ENCODE results near the gene MSI2. TPM values are rescaled to one million over a fixed set of nuclear protein-coding genes. Genes with fewer than 3 reads are reported as not detected.

The MSI2 gene
- total and polyA plus RNA-seq, 2 donors (not counting 3 experiments of a cell fraction or from before 2014, with no cell fraction given): 20.9 to 59.3 TPM

GRCh38 chr17:57284583-57284982, 28.3 kb downstream of the MSI2 start:
- BruUV-seq (replicated peaks): no TSS peak
- H3K36me3 ChIP-seq (ENCODE audit: control insufficient read depth in 2 of 2, extremely low read depth in 1 of 2, insufficient read depth in 2 of 2, low read length in 2 of 2): peaks cover 0 to 3% of the 10 kb centered on the region in 2 experiments
- no peak overlapping the region for H3K9ac ChIP-seq (replicated peaks; ENCODE audit: extremely low read depth, insufficient read depth, low read length)
- intact Hi-C loops (cut with micrococcal nuclease) (no loop called here), dilution Hi-C loops (cut with MboI; ENCODE audit: extremely low pct_ligation_motif_present, low sequenced_read_pairs) (no loop called here)
- H3K4me3 ChIP-seq (replicated peaks in 1 of 3; ENCODE audit: insufficient read depth in 1 of 3, low read depth in 1 of 3, low read length in 3 of 3): no peak overlapping the region
- POLR2A ChIA-PET: no interaction called here
- H4K20me1 ChIP-seq (replicated peaks; ENCODE audit: control insufficient read depth, extremely low read depth, insufficient read depth, low read length): no peaks in the 10 kb centered on the region
- no peaks in the 10 kb centered on the region for H3K27me3 ChIP-seq (ENCODE audit: control insufficient read depth in 2 of 2, insufficient read depth in 2 of 2, low read length in 2 of 2)
- no peak overlapping the region for H3K27ac ChIP-seq (ENCODE audit: insufficient read depth, low read depth, low read length)
- CTCF ChIA-PET: interaction anchor here (0.7 to 2.2 kb wide), 2 partner anchors 42 to 231 kb away, joined by 3 to 5 read pairs; no protein-coding TSS in a partner anchor
- no peak overlapping the region for H2AFZ ChIP-seq (ENCODE audit: low read depth, low read length)
- TF ChIP-seq GATA2 (IDR thresholded peaks at IDR 0.05; ENCODE audit: insufficient read depth, insufficient read length, low read depth, low read length): no peak
- no peak for TF ChIP-seq FOS (IDR thresholded peaks at IDR 0.05; ENCODE audit: borderline replicate concordance, insufficient read depth, low read length)
- TF ChIP-seq POLR2AphosphoS5 (IDR thresholded peaks at IDR 0.05; ENCODE audit: insufficient read depth, low read depth, low read length): no peak
- TF ChIP-seq MYC (IDR thresholded peaks at IDR 0.05; ENCODE audit: low read depth, low read length): no peak
- no peak for TF ChIP-seq MAX (IDR thresholded peaks at IDR 0.05; ENCODE audit: insufficient read depth, insufficient read length)
- TF ChIP-seq CTCF (IDR thresholded peaks at IDR 0.05; ENCODE audit: extremely low read depth in 1 of 2, insufficient read depth in 1 of 2, low read depth in 1 of 2, low read length in 2 of 2): no peak
- no peak for TF ChIP-seq JUN (IDR thresholded peaks at IDR 0.05; ENCODE audit: borderline replicate concordance, insufficient read depth, insufficient read length, low read depth)
- TF ChIP-seq POLR2A (IDR thresholded peaks at IDR 0.05; ENCODE audit: low read depth, low read length): no peak
- no peak for TF ChIP-seq EZH2 (IDR thresholded peaks at IDR 0.05; ENCODE audit: borderline replicate concordance, low read depth, low read length, severe bottlenecking)
- no peak overlapping the region for H3K4me2 ChIP-seq (ENCODE audit: insufficient read depth, low read length)
- FAIRE-seq (no peak), DNase-seq (ENCODE audit: low read depth, low spot score) (no peak)
- no peaks in the 10 kb centered on the region for H3K79me2 ChIP-seq (ENCODE audit: control insufficient read depth, insufficient read depth, low read length)
- no peaks in the 10 kb centered on the region for H3K9me1 ChIP-seq (replicated peaks; ENCODE audit: control insufficient read depth, extremely low read depth, insufficient read depth, low read length)
- H3K4me1 ChIP-seq (ENCODE audit: control insufficient read depth, extremely low read depth, insufficient read depth, low read length): no peaks in the 10 kb centered on the region
- no peaks in the 10 kb centered on the region for H3K9me3 ChIP-seq (replicated peaks; ENCODE audit: control insufficient read depth, insufficient read depth, low read length)

All from endothelial cell of umbilical vein (primary cell).